Memory B cell (primary cell): ENCODE measurements around the gene ZMYND15.

Experiments
- ATAC-seq: fragments of 150-1000 bp; cut with Tn5 transposase; 2 replicates; pipeline ENCODE4 v1.10.0; 2021; ENCODE audit warnings: low read depth, mild to moderate bottlenecking, moderate library complexity
- DNase-seq, 2 donors: peaks; one replicate each; pipeline ENCODE4 v3.0.0; 2022; ENCODE audit warnings: low spot score in 2 of 2
- H3K27ac Mint-ChIP-seq: one replicate; pipeline ENCODE4 v1.8.0; 2022; ENCODE audit warnings: mild to moderate bottlenecking, moderate library complexity, mixed read lengths
- H3K27me3 Mint-ChIP-seq: one replicate; pipeline ENCODE4 v1.8.0; 2022; ENCODE audit warnings: mixed read lengths
- H3K36me3 Mint-ChIP-seq: one replicate; pipeline ENCODE4 v1.8.0; 2022; ENCODE audit warnings: mild to moderate bottlenecking, mixed read lengths
- H3K4me1 Mint-ChIP-seq: one replicate; pipeline ENCODE4 v1.8.0; 2022; ENCODE audit warnings: mixed read lengths
- H3K4me3 Mint-ChIP-seq: one replicate; pipeline ENCODE4 v1.8.0; 2022; ENCODE audit warnings: mild to moderate bottlenecking, moderate library complexity, mixed read lengths
- H3K9me3 Mint-ChIP-seq: one replicate; pipeline ENCODE4 v1.8.0; 2022; ENCODE audit warnings: mixed read lengths

The ZMYND15 gene

DNA sequence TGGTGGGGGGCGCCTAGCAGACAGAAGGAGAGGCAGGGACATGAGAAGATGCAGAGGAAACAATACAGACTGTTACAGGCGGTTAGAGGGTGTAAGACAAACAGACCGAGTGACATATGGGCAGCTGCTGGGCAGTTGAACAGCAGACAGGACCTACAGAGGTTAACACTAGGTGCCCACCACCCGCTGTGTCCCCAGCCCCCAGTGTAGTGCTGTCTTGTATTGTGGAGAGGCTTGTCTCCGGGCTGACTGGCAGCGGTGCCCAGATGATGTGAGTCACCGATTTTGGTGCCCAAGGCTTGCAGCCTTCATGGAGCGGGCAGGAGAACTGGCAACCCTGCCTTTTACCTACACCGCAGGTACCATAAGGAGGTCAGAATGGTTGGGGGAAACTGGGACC, 2.5 kb downstream of the ZMYND15 start:
- ATAC-seq: no peak
- Mint-ChIP-seq H3K27ac (no peak overlapping the region), H3K9me3 (no peaks in the 10 kb centered on the region), H3K4me1 (peaks cover 24% of the 10 kb centered on the region), H3K4me3 (no peak overlapping the region), H3K27me3 (peaks cover 15% of the 10 kb centered on the region), H3K36me3 (no peaks in the 10 kb centered on the region)
- no peak for DNase-seq

DNA sequence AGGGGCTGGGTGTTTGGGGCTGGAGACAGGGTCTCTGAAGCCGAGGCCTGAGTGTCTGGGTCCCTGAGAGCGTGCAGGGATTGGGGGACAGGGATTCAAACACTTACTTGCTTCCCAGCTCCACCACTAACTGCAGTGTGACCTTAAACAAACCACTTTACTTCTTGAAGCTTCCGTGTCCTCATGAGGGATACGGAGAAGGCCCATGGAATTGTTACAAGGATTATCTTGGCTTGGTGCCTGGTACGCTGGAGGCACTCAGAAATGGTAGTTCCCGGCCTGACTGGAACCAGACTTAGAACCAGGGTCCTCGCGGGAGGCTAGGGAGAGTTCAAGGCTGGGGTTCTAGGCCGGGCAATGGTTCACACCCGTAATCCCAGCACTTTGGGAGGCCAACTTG, 3.0 kb downstream of the ZMYND15 start:
- H3K9me3 Mint-ChIP-seq: no peaks in the 10 kb centered on the region
- H3K4me1 Mint-ChIP-seq: peaks cover 24% of the 10 kb centered on the region
- DNase-seq: no peak
- H3K27ac Mint-ChIP-seq: no peak overlapping the region
- H3K36me3 Mint-ChIP-seq: no peaks in the 10 kb centered on the region
- H3K4me3 Mint-ChIP-seq: no peak overlapping the region
- ATAC-seq: no peak
- peaks cover 15% of the 10 kb centered on the region for H3K27me3 Mint-ChIP-seq

DNA sequence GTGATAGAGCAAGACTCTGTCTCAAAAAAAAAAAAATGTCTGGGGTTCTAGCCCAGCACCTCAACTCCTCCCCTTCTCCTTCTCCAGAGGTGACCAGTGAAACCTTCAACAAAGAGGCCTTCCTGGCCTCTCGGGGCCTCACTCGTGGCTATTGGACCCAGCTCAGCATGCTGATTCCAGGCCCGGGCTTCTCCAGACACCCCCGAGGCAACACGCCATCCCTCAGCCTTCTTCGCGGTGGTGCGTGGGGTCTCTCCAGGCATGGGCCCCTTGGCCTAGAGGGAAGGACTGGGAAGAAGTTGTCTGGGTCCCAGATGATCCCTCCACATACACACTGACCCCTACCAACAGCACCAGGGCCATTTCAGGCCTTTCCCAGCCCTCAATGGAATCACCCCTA, 3.6 kb downstream of the ZMYND15 start:
- Mint-ChIP-seq H3K4me1 (peaks cover 27% of the 10 kb centered on the region), H3K4me3 (no peak overlapping the region), H3K36me3 (no peaks in the 10 kb centered on the region), H3K27ac (no peak overlapping the region), H3K9me3 (no peaks in the 10 kb centered on the region), H3K27me3 (peaks cover 15% of the 10 kb centered on the region)
- DNase-seq: no peak
- no peak for ATAC-seq

DNA sequence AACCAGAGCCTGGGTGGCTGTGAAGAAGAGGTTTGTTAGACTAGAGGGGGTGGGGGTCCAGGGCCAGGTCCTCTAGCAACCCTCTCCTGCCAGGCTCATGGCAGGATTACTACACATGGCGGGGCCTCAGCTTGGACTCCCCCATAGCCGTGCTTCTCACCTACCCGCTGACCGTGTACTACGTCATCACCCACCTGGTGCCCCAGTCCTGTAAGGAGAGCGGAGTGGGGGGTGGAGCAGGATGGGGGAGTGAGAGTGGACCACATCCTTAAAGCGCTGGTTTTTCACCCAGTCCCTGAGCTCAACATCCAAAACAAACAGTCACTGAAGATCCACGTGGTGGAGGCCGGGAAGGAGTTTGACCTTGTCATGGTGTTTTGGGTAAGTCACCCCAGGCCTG, 4.3 kb downstream of the ZMYND15 start:
- ATAC-seq (no peak), DNase-seq (no peak)
- Mint-ChIP-seq H3K36me3 (no peaks in the 10 kb centered on the region), H3K4me3 (no peak overlapping the region), H3K4me1 (peaks cover 25% of the 10 kb centered on the region), H3K27ac (no peak overlapping the region), H3K27me3 (peaks cover 15% of the 10 kb centered on the region), H3K9me3 (no peaks in the 10 kb centered on the region)

DNA sequence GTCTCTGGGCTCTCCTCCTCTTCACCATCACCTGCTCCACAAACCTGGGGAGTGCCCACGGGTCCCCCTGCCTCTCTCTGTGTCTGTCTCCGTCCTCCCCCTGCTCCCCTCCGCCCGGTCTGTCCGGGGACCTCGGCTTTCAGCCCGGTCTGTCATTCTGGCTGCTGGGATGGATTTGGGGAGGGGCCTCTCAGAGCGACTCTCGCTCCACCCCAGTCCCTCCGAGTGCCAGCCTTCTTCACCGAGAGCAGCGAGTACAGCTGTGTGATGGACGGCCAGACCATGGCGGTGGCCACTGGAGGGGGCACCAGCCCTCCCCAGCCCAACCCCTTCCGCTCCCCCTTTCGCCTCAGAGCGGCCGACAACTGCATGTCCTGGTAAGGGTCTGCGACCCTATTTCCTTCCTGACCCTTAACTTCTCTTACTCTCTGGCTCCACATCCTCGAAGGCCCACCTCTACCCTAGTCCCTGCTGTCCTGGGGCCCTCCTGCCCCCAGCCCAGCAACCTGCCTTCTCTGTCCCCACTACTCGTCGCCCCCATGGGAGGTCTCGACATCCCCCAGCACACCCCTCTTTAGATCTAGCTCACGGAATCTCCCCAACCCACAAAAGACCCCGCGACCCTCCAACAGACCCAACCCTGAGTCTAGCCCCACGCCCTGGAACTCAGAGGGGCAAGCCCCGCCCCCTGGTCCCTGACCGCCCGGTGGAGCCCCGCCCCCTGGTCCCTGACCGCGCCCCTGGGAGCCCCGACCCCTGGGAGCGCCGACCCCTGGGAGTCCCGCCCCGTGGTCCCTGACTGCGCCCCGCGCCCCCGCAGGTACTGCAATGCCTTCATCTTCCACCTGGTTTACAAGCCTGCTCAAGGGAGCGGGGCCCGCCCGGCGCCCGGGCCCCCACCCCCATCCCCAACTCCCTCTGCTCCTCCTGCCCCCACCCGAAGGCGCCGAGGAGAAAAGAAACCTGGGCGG, 5.7 kb downstream of the ZMYND15 start:
- H3K4me3 Mint-ChIP-seq: no peak overlapping the region
- DNase-seq (no peak), ATAC-seq (no peak)
- H3K9me3 Mint-ChIP-seq: no peaks in the 10 kb centered on the region
- peak overlapping the region; percentile 70 for H3K27ac Mint-ChIP-seq
- H3K36me3 Mint-ChIP-seq: no peaks in the 10 kb centered on the region
- peaks cover 20% of the 10 kb centered on the region for H3K4me1 Mint-ChIP-seq
- H3K27me3 Mint-ChIP-seq: peaks cover 17% of the 10 kb centered on the region

DNA sequence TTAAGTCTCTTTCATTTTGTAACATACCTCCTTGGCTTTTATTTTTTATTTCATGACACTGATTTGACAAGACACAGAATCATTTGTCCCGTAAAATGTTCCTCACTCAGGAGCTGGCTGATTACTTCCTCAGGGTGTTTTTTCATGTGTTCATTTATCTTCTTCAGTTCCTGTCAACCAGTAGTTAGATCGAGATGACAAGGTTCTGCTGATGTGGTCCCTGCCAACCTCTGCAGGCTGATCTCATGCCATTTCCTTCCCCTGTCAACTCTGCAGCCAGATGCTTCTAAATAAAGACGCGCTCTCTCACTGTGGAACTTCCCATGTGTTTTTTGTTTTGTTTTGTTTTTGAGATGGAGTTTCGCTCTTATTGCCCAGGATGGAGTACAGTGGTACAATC, 8.2 kb downstream of the ZMYND15 start:
- no peaks in the 10 kb centered on the region for H3K36me3 Mint-ChIP-seq
- no peak overlapping the region for H3K27ac Mint-ChIP-seq
- no peaks in the 10 kb centered on the region for H3K9me3 Mint-ChIP-seq
- DNase-seq (peak in 1 of 2 donors; percentile 16), ATAC-seq (peak; percentile 97)
- H3K4me1 Mint-ChIP-seq: peaks cover 16% of the 10 kb centered on the region
- H3K4me3 Mint-ChIP-seq: peak overlapping the region; percentile 51
- peaks cover 16% of the 10 kb centered on the region for H3K27me3 Mint-ChIP-seq

DNA sequence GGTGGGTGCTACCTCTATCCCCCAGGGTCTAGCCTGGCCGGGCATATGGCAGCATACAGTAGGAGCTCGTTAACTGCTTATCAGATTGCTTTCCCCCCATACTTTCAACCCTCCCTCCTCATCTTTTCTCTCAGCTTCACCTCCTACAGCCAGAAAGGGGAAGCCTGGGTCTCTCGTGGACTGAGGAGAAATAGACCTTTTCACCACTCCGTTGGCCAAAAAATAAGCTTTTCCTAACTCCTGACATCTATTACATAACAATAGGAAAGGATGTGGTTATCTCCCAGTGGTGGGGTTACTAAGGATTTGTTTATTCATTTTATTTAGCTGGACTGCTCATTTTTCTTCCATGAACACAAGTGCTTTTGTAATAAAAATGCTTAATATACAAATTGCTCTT, 9.1 kb downstream of the ZMYND15 start:
- Mint-ChIP-seq H3K27ac (no peak overlapping the region), H3K4me1 (peaks cover 16% of the 10 kb centered on the region), H3K4me3 (peak overlapping the region; percentile 15), H3K9me3 (no peaks in the 10 kb centered on the region), H3K27me3 (peaks cover 12% of the 10 kb centered on the region), H3K36me3 (no peaks in the 10 kb centered on the region)
- ATAC-seq: no peak
- DNase-seq: no peak

DNA sequence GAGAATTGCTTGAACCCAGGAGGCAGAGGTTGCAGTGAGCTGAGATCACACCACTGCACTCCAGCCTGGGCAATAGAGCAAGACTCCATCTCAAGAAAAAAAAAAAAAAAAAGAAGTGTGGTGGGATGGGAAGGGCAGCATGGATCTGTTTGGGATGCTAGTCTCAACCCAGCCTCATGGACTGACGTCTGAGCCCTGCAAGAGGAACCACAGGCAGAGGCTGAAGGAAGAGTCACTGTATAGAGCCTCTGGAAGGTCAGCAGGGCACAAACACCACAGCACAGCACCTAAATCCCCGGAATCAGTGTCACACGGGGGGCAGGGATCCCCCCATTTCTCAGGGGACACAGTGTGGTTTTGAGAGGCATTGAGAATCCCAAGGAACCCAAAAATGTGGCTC, 11.0 kb downstream of the ZMYND15 start:
- no peaks in the 10 kb centered on the region for H3K36me3 Mint-ChIP-seq

DNA sequence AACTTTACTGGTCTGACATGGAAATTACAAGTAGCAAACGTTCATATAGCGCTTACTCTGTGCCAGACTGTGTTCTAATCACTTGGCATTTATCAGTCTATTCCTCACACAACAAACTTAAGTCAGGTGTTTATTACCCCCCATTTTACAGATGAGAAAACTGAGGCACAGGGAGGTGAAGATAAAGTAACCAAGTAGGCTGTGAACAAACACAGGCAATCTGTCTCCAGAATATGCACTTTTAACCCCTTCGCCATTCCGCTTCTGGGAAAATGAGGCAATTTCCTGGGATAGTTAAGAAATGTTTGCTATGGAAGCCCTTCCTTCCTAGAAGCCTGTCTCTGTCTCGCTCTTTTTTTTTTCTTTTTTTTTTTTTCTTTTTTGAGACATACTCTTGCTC, 12.3 kb downstream of the ZMYND15 start:
- Mint-ChIP-seq H3K4me1 (peaks cover 10% of the 10 kb centered on the region), H3K9me3 (no peaks in the 10 kb centered on the region), H3K27me3 (peaks cover 13% of the 10 kb centered on the region), H3K27ac (no peak overlapping the region), H3K36me3 (no peaks in the 10 kb centered on the region), H3K4me3 (no peak overlapping the region)
- ATAC-seq (no peak), DNase-seq (no peak)

More for the DNA sequence above, 11.0 kb downstream of the ZMYND15 start:
- no peaks in the 10 kb centered on the region for H3K9me3 Mint-ChIP-seq
- peaks cover 10% of the 10 kb centered on the region for H3K4me1 Mint-ChIP-seq
- H3K4me3 Mint-ChIP-seq: no peak overlapping the region
- no peak for DNase-seq
- H3K27ac Mint-ChIP-seq: no peak overlapping the region
- peaks cover 13% of the 10 kb centered on the region for H3K27me3 Mint-ChIP-seq
- no peak for ATAC-seq

DNA sequence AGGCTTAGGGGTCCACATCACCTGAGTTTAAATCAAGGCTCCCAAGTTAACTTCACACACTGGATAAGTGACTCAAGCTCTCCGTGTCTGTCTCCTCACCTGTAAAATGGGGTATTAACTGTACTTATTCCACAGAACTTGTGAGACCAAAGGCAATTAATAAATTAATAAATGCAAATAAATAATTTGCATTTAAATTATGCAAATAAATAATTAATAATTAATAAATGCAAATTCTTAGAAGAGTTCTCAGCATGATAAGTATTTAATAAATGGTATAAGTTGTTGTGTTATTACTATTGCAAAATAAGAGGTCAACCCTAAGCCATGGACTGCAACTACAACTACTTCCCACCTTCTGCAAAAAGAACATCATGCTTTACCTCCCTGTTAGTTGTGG, 13.8 kb downstream of the ZMYND15 start:
- H3K4me1 Mint-ChIP-seq: peaks cover 4% of the 10 kb centered on the region
- ATAC-seq (no peak), DNase-seq (no peak)
- H3K27ac Mint-ChIP-seq: no peak overlapping the region
- no peaks in the 10 kb centered on the region for H3K36me3 Mint-ChIP-seq
- H3K9me3 Mint-ChIP-seq: no peaks in the 10 kb centered on the region
- H3K4me3 Mint-ChIP-seq: no peak overlapping the region
- H3K27me3 Mint-ChIP-seq: peaks cover 14% of the 10 kb centered on the region

DNA sequence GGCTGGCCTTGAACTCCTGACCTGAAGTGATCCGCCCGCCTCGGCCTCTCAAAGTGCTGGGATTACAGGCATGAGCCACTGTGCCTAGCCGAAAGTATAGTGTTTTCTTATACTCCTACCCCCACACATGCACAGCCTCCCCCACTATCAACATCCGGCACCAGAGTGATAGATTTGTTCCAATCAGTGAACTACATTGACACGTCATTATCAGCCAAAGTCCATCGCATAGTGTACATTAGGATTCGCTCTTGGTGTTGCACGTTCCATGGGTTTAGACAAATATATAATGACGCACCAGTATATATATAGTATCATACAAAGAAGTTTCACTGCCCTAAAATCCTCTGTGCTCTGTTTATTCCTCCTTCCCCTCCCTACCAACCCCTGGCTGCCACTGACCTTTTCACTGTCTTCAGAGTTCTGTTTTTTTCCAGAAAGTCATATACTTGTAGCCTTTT, 20.2 kb downstream of the ZMYND15 start:
- Mint-ChIP-seq H3K4me3 (no peak overlapping the region), H3K27me3 (peaks cover 12% of the 10 kb centered on the region), H3K9me3 (no peaks in the 10 kb centered on the region), H3K27ac (no peak overlapping the region), H3K36me3 (no peaks in the 10 kb centered on the region), H3K4me1 (peaks cover 4% of the 10 kb centered on the region)
- ATAC-seq (no peak), DNase-seq (no peak)

DNA sequence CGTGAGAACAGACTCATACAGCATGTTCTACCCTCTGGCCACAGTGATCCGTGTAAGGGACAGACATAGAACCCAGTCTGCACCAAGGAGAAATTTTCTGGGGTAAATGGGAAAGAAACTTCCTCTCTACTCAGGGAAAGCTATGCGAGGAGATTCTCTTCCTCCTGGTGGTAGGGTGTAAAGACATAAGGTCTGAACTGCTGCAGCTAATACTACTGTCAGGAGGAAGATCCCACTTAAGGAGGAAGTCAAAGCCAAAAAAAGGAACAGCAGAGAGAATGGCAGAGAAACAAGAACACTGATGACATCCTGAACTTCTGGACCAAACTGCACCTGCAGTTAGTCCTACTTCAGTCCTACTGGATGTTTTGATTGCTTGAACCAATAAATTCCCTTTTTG, 25.0 kb downstream of the ZMYND15 start:
- no peak for ATAC-seq
- H3K36me3 Mint-ChIP-seq: no peaks in the 10 kb centered on the region
- no peak overlapping the region for H3K27ac Mint-ChIP-seq
- no peaks in the 10 kb centered on the region for H3K9me3 Mint-ChIP-seq
- H3K4me1 Mint-ChIP-seq: peaks cover 4% of the 10 kb centered on the region
- H3K27me3 Mint-ChIP-seq: peaks cover 9% of the 10 kb centered on the region
- H3K4me3 Mint-ChIP-seq: no peak overlapping the region
- no peak for DNase-seq

DNA sequence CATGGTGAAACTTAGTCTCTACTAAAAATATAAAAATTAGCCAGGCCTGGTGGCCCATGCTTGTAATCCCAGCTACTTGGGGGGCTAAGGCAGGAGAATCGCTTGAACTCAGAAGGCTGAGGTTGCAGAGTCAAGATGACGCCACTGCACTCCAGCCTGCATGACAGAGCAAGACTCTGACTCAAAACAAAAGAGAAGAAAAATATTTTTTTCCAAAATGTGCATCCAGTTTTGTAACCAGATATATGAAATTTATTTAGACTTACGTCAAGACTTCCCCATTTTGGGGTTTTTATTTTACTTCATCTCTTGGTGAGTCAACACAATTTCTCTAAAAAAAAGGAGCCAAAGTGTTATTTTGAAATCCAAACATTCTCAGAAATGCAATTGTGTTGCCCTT, 26.6 kb downstream of the ZMYND15 start:
- Mint-ChIP-seq H3K4me1 (peaks cover 4% of the 10 kb centered on the region), H3K9me3 (no peaks in the 10 kb centered on the region), H3K27ac (no peak overlapping the region), H3K36me3 (no peaks in the 10 kb centered on the region), H3K4me3 (no peak overlapping the region), H3K27me3 (peaks cover 11% of the 10 kb centered on the region)
- DNase-seq: no peak
- peak; percentile 31 for ATAC-seq

DNA sequence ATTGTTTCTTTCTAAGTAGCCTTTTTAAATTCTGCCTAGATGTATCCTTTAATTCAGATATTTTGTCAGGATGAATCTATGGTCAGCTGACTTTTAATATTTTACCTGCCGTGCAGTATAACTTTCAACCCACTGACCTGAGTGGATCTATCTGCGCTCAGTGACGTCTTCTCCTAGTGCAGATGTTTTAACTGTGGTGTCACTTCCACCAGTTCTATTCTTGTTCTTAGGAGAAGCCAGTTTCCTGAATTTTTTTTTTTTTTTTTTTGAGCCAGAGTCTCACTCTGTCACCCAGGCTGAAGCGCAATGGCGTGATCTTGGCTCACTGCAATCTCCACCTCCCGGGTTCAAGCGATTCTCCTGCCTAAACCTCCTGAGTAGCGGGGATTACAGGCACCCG, 27.1 kb downstream of the ZMYND15 start:
- ATAC-seq (no peak), DNase-seq (no peak)
- H3K9me3 Mint-ChIP-seq: no peaks in the 10 kb centered on the region
- peaks cover 13% of the 10 kb centered on the region for H3K27me3 Mint-ChIP-seq
- H3K4me3 Mint-ChIP-seq: no peak overlapping the region
- no peaks in the 10 kb centered on the region for H3K36me3 Mint-ChIP-seq
- peaks cover 4% of the 10 kb centered on the region for H3K4me1 Mint-ChIP-seq
- H3K27ac Mint-ChIP-seq: no peak overlapping the region

DNA sequence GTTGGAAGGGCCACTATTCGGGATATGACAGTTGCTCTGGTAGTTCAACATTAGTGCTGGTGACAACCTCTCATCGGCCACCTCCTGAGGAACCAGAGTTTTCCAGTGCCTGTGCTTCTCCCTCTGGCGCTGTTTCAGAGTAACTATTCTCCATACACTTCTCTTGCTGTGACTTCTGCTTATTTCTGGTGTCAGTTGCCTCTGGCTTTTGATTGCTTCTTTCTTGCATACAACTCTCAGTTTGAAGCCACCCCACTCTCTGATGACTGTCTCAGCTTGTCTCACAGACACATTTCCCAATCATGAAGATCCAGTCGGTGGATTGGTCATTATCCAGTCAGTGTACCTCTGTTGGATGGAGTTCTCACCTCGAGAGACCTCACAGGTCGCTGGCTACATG, 28.7 kb downstream of the ZMYND15 start:
- Mint-ChIP-seq H3K27me3 (peaks cover 11% of the 10 kb centered on the region), H3K27ac (no peak overlapping the region), H3K4me3 (no peak overlapping the region), H3K36me3 (no peaks in the 10 kb centered on the region), H3K9me3 (no peaks in the 10 kb centered on the region), H3K4me1 (peaks cover 4% of the 10 kb centered on the region)
- ATAC-seq: no peak
- no peak for DNase-seq
